Upper lobe of left lung (tissue), 4 donors: ENCODE measurements around the gene APEX2.

ENCODE experiments used
- EP300 ChIP-seq, 4 donors: sonication (generic); formaldehyde crosslinking; IDR thresholded peaks; one replicate each; pipeline ENCODE4 v1.5.1; 2017; ENCODE audit warnings: antibody characterized with exemption in 4 of 4, control low read depth in 2 of 4
- POLR2A ChIP-seq, 4 donors: fragments of 450-650 bp; IDR thresholded peaks; one replicate each; pipeline ENCODE4 v1.5.1; 2016 to 2017; ENCODE audit warnings: antibody characterized with exemption in 4 of 4, mild to moderate bottlenecking in 2 of 4
- POLR2AphosphoS5 ChIP-seq, 2 donors: sonication (generic); formaldehyde crosslinking; IDR thresholded peaks; one replicate each; pipeline ENCODE4 v1.5.1; 2017; ENCODE audit warnings: antibody characterized with exemption in 2 of 2
- TF ChIP-seq, protein P1 (sequence below), 6 experiments: fragments of 450-650 bp in 4 of 6; fragments of 200-600 bp in 2 of 6; sonication (generic) in 2 of 6; IDR thresholded peaks; one replicate each; pipeline ENCODE4 v1.5.1; 2016 to 2019; ENCODE audit warnings: antibody characterized with exemption in 6 of 6

DNA sequence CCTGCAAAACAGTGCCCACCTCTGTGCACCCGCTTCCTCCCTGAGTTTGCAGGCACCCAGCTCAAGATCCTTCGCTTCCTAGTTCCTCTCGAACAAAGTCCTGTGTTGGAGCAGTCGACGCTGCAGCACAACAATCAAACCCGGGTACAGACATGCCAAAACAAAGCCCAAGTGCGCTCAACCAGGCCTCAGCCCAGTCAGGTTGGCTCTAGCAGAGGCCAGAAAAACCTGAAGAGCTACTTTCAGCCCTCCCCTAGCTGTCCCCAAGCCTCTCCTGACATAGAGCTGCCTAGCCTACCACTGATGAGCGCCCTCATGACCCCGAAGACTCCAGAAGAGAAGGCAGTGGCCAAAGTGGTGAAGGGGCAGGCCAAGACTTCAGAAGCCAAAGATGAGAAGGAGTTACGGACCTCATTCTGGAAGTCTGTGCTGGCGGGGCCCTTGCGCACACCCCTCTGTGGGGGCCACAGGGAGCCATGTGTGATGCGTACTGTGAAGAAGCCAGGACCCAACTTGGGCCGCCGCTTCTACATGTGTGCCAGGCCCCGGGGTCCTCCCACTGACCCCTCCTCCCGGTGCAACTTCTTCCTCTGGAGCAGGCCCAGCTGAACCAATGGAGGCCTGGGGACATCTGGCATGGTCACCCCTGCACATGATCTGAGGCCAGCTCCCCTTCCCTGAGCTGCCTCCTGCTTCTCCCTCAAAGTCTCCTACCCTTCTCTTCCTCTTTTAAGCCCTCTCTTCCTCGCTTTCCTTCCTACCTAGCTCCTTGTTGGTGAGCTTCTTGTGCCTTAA lies 6.9 kb downstream of the APEX2 start:
- TF ChIP-seq POLR2A (IDR thresholded peaks at IDR 0.05) (no peak), EP300 (IDR thresholded peaks at IDR 0.05) (no peak), POLR2AphosphoS5 (IDR thresholded peaks at IDR 0.05) (no peak)
- TF ChIP-seq, protein P1, sequence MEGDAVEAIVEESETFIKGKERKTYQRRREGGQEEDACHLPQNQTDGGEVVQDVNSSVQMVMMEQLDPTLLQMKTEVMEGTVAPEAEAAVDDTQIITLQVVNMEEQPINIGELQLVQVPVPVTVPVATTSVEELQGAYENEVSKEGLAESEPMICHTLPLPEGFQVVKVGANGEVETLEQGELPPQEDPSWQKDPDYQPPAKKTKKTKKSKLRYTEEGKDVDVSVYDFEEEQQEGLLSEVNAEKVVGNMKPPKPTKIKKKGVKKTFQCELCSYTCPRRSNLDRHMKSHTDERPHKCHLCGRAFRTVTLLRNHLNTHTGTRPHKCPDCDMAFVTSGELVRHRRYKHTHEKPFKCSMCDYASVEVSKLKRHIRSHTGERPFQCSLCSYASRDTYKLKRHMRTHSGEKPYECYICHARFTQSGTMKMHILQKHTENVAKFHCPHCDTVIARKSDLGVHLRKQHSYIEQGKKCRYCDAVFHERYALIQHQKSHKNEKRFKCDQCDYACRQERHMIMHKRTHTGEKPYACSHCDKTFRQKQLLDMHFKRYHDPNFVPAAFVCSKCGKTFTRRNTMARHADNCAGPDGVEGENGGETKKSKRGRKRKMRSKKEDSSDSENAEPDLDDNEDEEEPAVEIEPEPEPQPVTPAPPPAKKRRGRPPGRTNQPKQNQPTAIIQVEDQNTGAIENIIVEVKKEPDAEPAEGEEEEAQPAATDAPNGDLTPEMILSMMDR (IDR thresholded peaks at IDR 0.05), result no peak
